GM21390 (cell line): ENCODE results near the gene KLK11.

ENCODE experiments used
- ATAC-seq: cut with Tn5 transposase; IDR thresholded peaks from one replicate; pipeline ENCODE4 v1.9.1; 2021; ENCODE audit not compliant: unreplicated experiment

Gene KLK11

GRCh38 chr19:50974702-50975556 lies 51.5 kb downstream of the KLK11 start:
- ATAC-seq = no peak

- no peak for ATAC-seq
Observed at GRCh38 chr19:50972795-50973376, 53.5 kb downstream of the KLK11 start.
